ENCODE results near the gene PCDHB2. TPM values are rescaled to one million over a fixed set of nuclear protein-coding genes. Genes with fewer than 3 reads are reported as not detected.

PCDHB2 gene
- total RNA-seq, 1 experiment from 2014 or later: 26.3 TPM

GRCh38 chr5:141119250-141119649, 24.8 kb downstream of the PCDHB2 start:
- Histone ChIP-seq H4K8ac (replicated peaks; ENCODE audit: insufficient read length, low read depth, low read length) (no peak overlapping the region), H4K20me1 (ENCODE audit: control insufficient read depth, insufficient read depth, insufficient read length) (no peaks in the 10 kb centered on the region), H3K4me2 (ENCODE audit: insufficient read depth, insufficient read length, low read length) (no peak overlapping the region), H3K23me2 (ENCODE audit: insufficient read length, low read depth, low read length, poor library complexity, severe bottlenecking) (no peaks in the 10 kb centered on the region), H2BK5ac (ENCODE audit: insufficient read length, low read length) (no peak overlapping the region), H3K4me1 (ENCODE audit: insufficient read depth, low read length) (no peaks in the 10 kb centered on the region), H4K91ac (ENCODE audit: insufficient read length, low read depth, low read length) (no peak overlapping the region), H2BK12ac (ENCODE audit: insufficient read length, low read depth, low read length) (no peak overlapping the region), H3K23ac (ENCODE audit: insufficient read length, low read depth, low read length) (no peak overlapping the region), H3K27me3 (ENCODE audit: insufficient read depth, low read length) (no peaks in the 10 kb centered on the region), H3K9ac (ENCODE audit: extremely low read depth, insufficient read length, low read length) (no peak overlapping the region), H3K18ac (ENCODE audit: insufficient read length, low read depth, low read length) (no peak overlapping the region), H2AK5ac (ENCODE audit: insufficient read length, low read length) (no peak overlapping the region), H2AFZ (ENCODE audit: low read length) (no peak overlapping the region), H2BK20ac (ENCODE audit: low read depth, low read length, poor library complexity, severe bottlenecking) (no peak overlapping the region), H2BK15ac (ENCODE audit: low read depth, low read length) (no peak overlapping the region), H4K5ac (ENCODE audit: insufficient read length, low read depth, low read length) (no peak overlapping the region), H3K27ac (ENCODE audit: insufficient read length, low read depth, low read length) (no peak overlapping the region), H3K4ac (ENCODE audit: low read depth, low read length) (no peak overlapping the region), H3K9me3 (ENCODE audit: control insufficient read depth, low read depth, low read length) (no peaks in the 10 kb centered on the region), H3K79me2 (ENCODE audit: insufficient read depth, low read length) (no peaks in the 10 kb centered on the region), H3K79me1 (ENCODE audit: insufficient read depth, low read depth, low read length, poor library complexity, severe bottlenecking) (no peaks in the 10 kb centered on the region), H3K14ac (ENCODE audit: insufficient read depth, low read length) (no peak overlapping the region), H2BK120ac (ENCODE audit: low read depth, low read length, poor library complexity, severe bottlenecking) (no peak overlapping the region), H3T11ph (ENCODE audit: low read length) (no peak overlapping the region), H3K56ac (ENCODE audit: insufficient read length, low read depth, low read length) (no peak overlapping the region)
- DNase-seq: no peak
- Mint-ChIP-seq H3K4me3 (no peak overlapping the region), H3K9me3 (peaks cover 32 to 34% of the 10 kb centered on the region in 2 experiments), H3K27me3 (ENCODE audit: low read depth) (no peaks in the 10 kb centered on the region), H3K36me3 (ENCODE audit: insufficient read depth in 1 of 3, low read depth in 3 of 3) (peaks cover 13 to 45% (median 13%) of the 10 kb centered on the region in 3 experiments), H3K4me1 (peaks cover 0 to 4% of the 10 kb centered on the region in 2 experiments; a peak in 1 of 4 replicates), H3K27ac (no peak overlapping the region)
- WGBS (ENCODE audit: extremely low coverage, insufficient read length, low lambda C conversion rate): no CpG with 5 or more reads among the region's 2 CpGs
- TF ChIP-seq CTCF (conservative IDR thresholded peaks at IDR 0.05): no peak

Data from H9 (cell line).